HCT116 (cell line): ENCODE measurements around the gene GRM6. TPM values are rescaled to one million over a fixed set of nuclear protein-coding genes. Genes with fewer than 3 reads are reported as not detected.

Experiments
- ATAC-seq: fragments of 200-7000 bp; cut with Tn5 transposase; 2 replicates; pipeline ENCODE4 v1.9.1; 2020; ENCODE audit warnings: mild to moderate bottlenecking, moderate library complexity
- BruUV-seq: library from RNA; stranded (reverse); fragments of 400-500 nt; replicated peaks from 2 replicates; lab custom pipeline; 2021; lab: Mats Ljungman, UMichigan
- CTCF ChIA-PET: fragments of 300-600 bp; sonication (Branson Sonifier 250); formaldehyde crosslinking; loops from one replicate; lab custom pipeline; 2021; ENCODE audit warnings: antibody characterized with exemption; lab: Charles Lee
- POLR2A ChIA-PET: fragments of 300-600, 350-600 bp; sonication (Branson Sonifier 250); formaldehyde crosslinking; loops from one replicate; lab custom pipeline; 2021; ENCODE audit warnings: antibody characterized with exemption; lab: Charles Lee
- RAD21 ChIA-PET, 2 experiments: fragments of 300-600 bp; sonication (Branson Sonifier 250); formaldehyde crosslinking; loops; one replicate each; lab custom pipeline; 2023; ENCODE audit warnings: low total read pairs in 2 of 2; ENCODE audit not compliant: uncharacterized antibody in 2 of 2, unreplicated experiment in 2 of 2, low non-redundant PET in 1 of 2; lab: Charles Lee
- DNase-seq: peaks from one replicate; pipeline ENCODE4 v3.0.0-alpha.2; 2010; ENCODE audit warnings: low read depth, low spot score
- H2AFZ ChIP-seq: fragments of 200-600 bp; shearing (Covaris generic), sonication (generic); 2 replicates; pipeline ENCODE4 v1.6.1; 2017; ENCODE audit warnings: low read depth, mixed run types, mixed read lengths, antibody characterized with exemption, low read length; ENCODE audit not compliant: poor library complexity, severe bottlenecking
- H3K27ac ChIP-seq: 2 replicates; pipeline ENCODE4 v1.5.1; 2012; ENCODE audit warnings: low read depth, low read length
- H3K27me3 ChIP-seq: fragments of 200-600 bp; sonication (generic); 2 replicates; pipeline ENCODE4 v1.6.1; 2016; ENCODE audit warnings: mixed run types, low read length, mixed read lengths; ENCODE audit not compliant: insufficient read depth
- H3K36me3 ChIP-seq, 2 experiments: fragments of 200-500 bp in 1 of 2; fragments of 200-600 bp in 1 of 2; sonication (Bioruptor generic) in 1 of 2; sonication (generic) in 1 of 2; 2 replicates each; pipeline versions ENCODE4 v1.5.1 to v1.6.1; 2014 to 2016; ENCODE audit warnings: low read length in 2 of 2, inconsistent platforms in 1 of 2, mixed read lengths in 1 of 2, mixed run types in 1 of 2; ENCODE audit not compliant: insufficient read depth in 2 of 2, control insufficient read depth in 1 of 2
- H3K4me1 ChIP-seq, 2 experiments: fragments of 200-600 bp in 1 of 2; sonication (generic) in 1 of 2; 2 replicates each; pipeline versions ENCODE4 v1.5.1 to v1.6.1; 2012 to 2017; ENCODE audit warnings: low read length in 2 of 2, inconsistent platforms in 1 of 2, mild to moderate bottlenecking in 1 of 2, mixed read lengths in 1 of 2, mixed run types in 1 of 2, moderate library complexity in 1 of 2; ENCODE audit not compliant: insufficient read depth in 2 of 2, control insufficient read depth in 1 of 2
- H3K4me2 ChIP-seq: fragments of 200-600 bp; sonication (generic); 2 replicates; pipeline ENCODE4 v1.6.1; 2017; ENCODE audit warnings: mixed run types, low read length, mixed read lengths
- H3K4me3 ChIP-seq, 2 experiments: fragments of 200-600 bp in 1 of 2; sonication (generic) in 1 of 2; replicated peaks in 1 of 2; 2 replicates each; pipeline ENCODE4 v1.5.1; 2011 to 2016; ENCODE audit warnings: low read length in 2 of 2, control low read depth in 1 of 2, low read depth in 1 of 2, mild to moderate bottlenecking in 1 of 2, mixed read lengths in 1 of 2, mixed run types in 1 of 2
- H3K79me2 ChIP-seq: fragments of 200-600 bp; sonication (generic); 2 replicates; pipeline ENCODE4 v1.6.1; 2017; ENCODE audit warnings: mild to moderate bottlenecking, mixed run types, low read length, moderate library complexity, mixed read lengths; ENCODE audit not compliant: insufficient read depth
- H3K9ac ChIP-seq: fragments of 200-600 bp; sonication (generic); 2 replicates; pipeline ENCODE4 v1.6.1; 2016; ENCODE audit warnings: low read length, mixed read lengths
- H3K9me2 ChIP-seq: fragments of 200-600 bp; sonication (generic), shearing (Covaris generic); 2 replicates; pipeline ENCODE4 v1.6.1; 2017; ENCODE audit warnings: mixed run types, mild to moderate bottlenecking, moderate library complexity; ENCODE audit not compliant: insufficient read depth
- H3K9me3 ChIP-seq, 2 experiments: fragments of 200-500 bp in 1 of 2; fragments of 200-600 bp in 1 of 2; sonication (Bioruptor generic) in 1 of 2; sonication (generic) in 1 of 2; 2 replicates each; pipeline ENCODE4 v1.6.1; 2014 to 2017; ENCODE audit warnings: low read length in 2 of 2, mixed read lengths in 2 of 2, inconsistent platforms in 1 of 2, low read depth in 1 of 2, mild to moderate bottlenecking in 1 of 2, mixed run types in 1 of 2, moderate library complexity in 1 of 2; ENCODE audit not compliant: control insufficient read depth in 1 of 2, insufficient read depth in 1 of 2
- H4K20me1 ChIP-seq: fragments of 200-600 bp; sonication (generic), shearing (Covaris generic); 2 replicates; pipeline ENCODE4 v1.6.1; 2017; ENCODE audit warnings: mixed run types, mild to moderate bottlenecking, moderate library complexity; ENCODE audit not compliant: insufficient read depth
- ATF3 ChIP-seq: IDR thresholded peaks from 2 replicates; pipeline ENCODE4 v1.6.1; 2012
- EZH2 ChIP-seq: fragments of 200-600 bp; sonication (generic); IDR thresholded peaks from 2 replicates; pipeline ENCODE4 v1.6.1; 2017; ENCODE audit warnings: antibody characterized with exemption, mixed run types
- EZH2phosphoT487 ChIP-seq: fragments of 200-600 bp; IDR thresholded peaks from 2 replicates; pipeline ENCODE4 v1.6.1; 2018; ENCODE audit warnings: antibody characterized with exemption, borderline replicate concordance
- JUND ChIP-seq: IDR thresholded peaks from 2 replicates; pipeline ENCODE4 v1.6.1; 2012
- POLR2A ChIP-seq: IDR thresholded peaks from 2 replicates; pipeline ENCODE4 v1.7.0; 2011; ENCODE audit warnings: borderline replicate concordance; ENCODE audit not compliant: insufficient read depth, insufficient read length; ENCODE audit errors: extremely low read depth
- POLR2AphosphoS5 ChIP-seq: IDR thresholded peaks from 2 replicates; pipeline ENCODE4 v1.6.1; 2011; ENCODE audit warnings: mild to moderate bottlenecking, low read depth, low read length, moderate library complexity
- RAD21 ChIP-seq: IDR thresholded peaks from 2 replicates; pipeline ENCODE4 v1.6.1; 2012; ENCODE audit warnings: low read depth, mild to moderate bottlenecking
- SIN3A ChIP-seq: IDR thresholded peaks from 2 replicates; pipeline ENCODE4 v1.6.1; 2012; ENCODE audit warnings: low read depth
- SP1 ChIP-seq: IDR thresholded peaks from 2 replicates; pipeline ENCODE4 v1.6.1; 2012; ENCODE audit warnings: low read depth
- TCF7L2 ChIP-seq: IDR thresholded peaks from 2 replicates; pipeline ENCODE4 v1.7.0; 2011; ENCODE audit warnings: borderline replicate concordance, inconsistent platforms; ENCODE audit not compliant: insufficient read depth, insufficient read length; ENCODE audit errors: extremely low read depth
- YY1 ChIP-seq: IDR thresholded peaks from 2 replicates; pipeline ENCODE4 v1.6.1; 2011; ENCODE audit warnings: low read length, low read depth, moderate library complexity, mild to moderate bottlenecking; ENCODE audit not compliant: insufficient replicate concordance; ENCODE audit errors: extremely low read depth
- ZBTB33 ChIP-seq: IDR thresholded peaks from 2 replicates; pipeline ENCODE4 v1.6.1; 2011; ENCODE audit warnings: mild to moderate bottlenecking, low read length, moderate library complexity; ENCODE audit not compliant: insufficient replicate concordance; ENCODE audit errors: extremely low read depth
- ZFX ChIP-seq: fragments of 450-650 bp; IDR thresholded peaks from 2 replicates; pipeline ENCODE4 v1.6.1; 2017
- intact Hi-C: fragments of 100-400 bp; cut with micrococcal nuclease; formaldehyde crosslinking; loops from 2 replicates; pipeline ENCODE4 v1.10.0; 2022
- total RNA-seq: library from RNA; stranded (reverse); gene quantifications from one replicate; pipeline ENCODE4 v1.2.1, GENCODE V29; 2021; ENCODE audit not compliant: unreplicated experiment

Gene GRM6
- total RNA-seq, 1 experiment from 2014 or later = not detected

- CTCF ChIA-PET = no interaction called here
- no peaks in the 10 kb centered on the region for H3K4me1 ChIP-seq
- no peaks in the 10 kb centered on the region for H3K79me2 ChIP-seq
- DNase-seq (no peak), ATAC-seq (no peak)
- H4K20me1 ChIP-seq = no peaks in the 10 kb centered on the region
- H3K4me3 ChIP-seq = no peak overlapping the region
- H3K4me2 ChIP-seq = no peak overlapping the region
- RAD21 ChIA-PET = interaction anchor here in 1 of 2 experiments (0.5 kb wide), 1 partner anchor 206 kb away, joined by 3 read pairs; no protein-coding TSS in a partner anchor
- H3K27ac ChIP-seq = no peak overlapping the region
- H2AFZ ChIP-seq = no peak overlapping the region
- H3K36me3 ChIP-seq = no peaks in the 10 kb centered on the region
- no TSS peak for BruUV-seq
- POLR2A ChIA-PET = no interaction called here
- no peak for TF ChIP-seq TCF7L2
- no peak for TF ChIP-seq POLR2A
- TF ChIP-seq EZH2 = no peak
- no peak for TF ChIP-seq EZH2phosphoT487
- TF ChIP-seq YY1 = no peak
- TF ChIP-seq ZBTB33 = no peak
- no peak for TF ChIP-seq SIN3A
- TF ChIP-seq SP1 = no peak
- no peak for TF ChIP-seq ATF3
- no peak for TF ChIP-seq RAD21
- no peak for TF ChIP-seq ZFX
- TF ChIP-seq POLR2AphosphoS5 = no peak
- TF ChIP-seq JUND = no peak
- H3K9me2 ChIP-seq = no peaks in the 10 kb centered on the region
- peaks cover 0 to 4% of the 10 kb centered on the region in 2 experiments; a peak in 1 of 4 replicates for H3K9me3 ChIP-seq
- intact Hi-C loops = no loop called here
- H3K27me3 ChIP-seq = no peaks in the 10 kb centered on the region
- H3K9ac ChIP-seq = no peak overlapping the region
These were observed 1.0 kb upstream of the GRM6 start for GRCh38 chr5:178996156-178996555.
